Ascending aorta (tissue), 2 donors: ENCODE results near the gene PLEKHH1. TPM values are rescaled to one million over a fixed set of nuclear protein-coding genes. Genes with fewer than 3 reads are reported as not detected.

Experiments used
- DNase-seq, 2 donors: peaks; one replicate each; pipeline ENCODE4 v3.0.0-alpha.2; 2019; ENCODE audit warnings: low spot score in 2 of 2
- H3K27ac ChIP-seq, 2 donors: fragments of 200-600 bp; sonication (generic); one replicate each; pipeline ENCODE4 v1.5.1; 2016 to 2017; ENCODE audit warnings: mild to moderate bottlenecking in 1 of 2
- H3K27me3 ChIP-seq: fragments of 200-600 bp; sonication (generic); one replicate; pipeline ENCODE4 v1.5.1; 2017
- H3K36me3 ChIP-seq, 2 donors: fragments of 200-600 bp; sonication (generic); one replicate each; pipeline ENCODE4 v1.5.1; 2016
- H3K4me1 ChIP-seq, 2 donors: fragments of 200-600 bp; sonication (generic); one replicate each; pipeline ENCODE4 v1.5.1; 2016 to 2017; ENCODE audit warnings: mild to moderate bottlenecking in 1 of 2
- H3K4me3 ChIP-seq, 2 donors: fragments of 200-600 bp; sonication (generic); one replicate each; pipeline ENCODE4 v1.5.1; 2016 to 2017; ENCODE audit warnings: mild to moderate bottlenecking in 1 of 2
- H3K9me3 ChIP-seq, 2 donors: fragments of 200-600 bp; sonication (generic); one replicate each; pipeline ENCODE4 v1.5.1; 2016
- intact Hi-C: fragments of 100-400 bp; cut with DNase I; formaldehyde crosslinking; loops from one replicate; pipeline ENCODE4 v1.15.1; 2023
- total RNA-seq: library from RNA; depleted of rRNA; stranded (reverse); fragments of >200 nt; gene quantifications from one replicate; pipeline ENCODE4 v1.1.0, GENCODE V29; 2016
- TF ChIP-seq, protein P1 (sequence below), 3 experiments: fragments of 200-600 bp in 2 of 3; fragments of 450-650 bp in 1 of 3; sonication (generic) in 2 of 3; IDR thresholded peaks; one replicate each; pipeline ENCODE4 v1.5.1; 2016 to 2019; ENCODE audit warnings: antibody characterized with exemption in 3 of 3, mild to moderate bottlenecking in 1 of 3, moderate library complexity in 1 of 3

PLEKHH1 gene
- total RNA-seq, 1 donor from 2014 or later, result 15.0 TPM

DNA sequence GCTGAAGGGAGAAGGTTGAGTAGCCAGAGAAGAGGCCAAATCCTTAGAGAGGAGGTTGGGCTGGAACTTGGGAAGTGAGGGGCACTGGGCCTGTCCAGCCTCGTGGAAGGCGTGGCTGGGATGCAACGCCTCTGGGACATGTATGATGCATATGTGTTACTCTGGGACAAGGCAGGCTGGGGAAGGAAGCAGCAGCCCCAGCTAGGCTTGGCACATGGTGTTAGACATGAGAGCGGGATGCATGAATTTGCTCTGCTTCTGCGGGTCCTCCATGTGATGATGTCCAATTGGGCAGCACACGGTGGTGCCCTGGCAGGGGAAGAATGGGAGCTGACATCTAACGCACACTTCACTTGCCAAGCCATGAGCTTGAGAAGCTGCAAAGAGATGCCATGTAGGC, 21.3 kb downstream of the PLEKHH1 start:
- H3K27me3 ChIP-seq, result no peaks in the 10 kb centered on the region
- H3K27ac ChIP-seq, result no peak overlapping the region
- no peak for DNase-seq
- TF ChIP-seq, protein P1, sequence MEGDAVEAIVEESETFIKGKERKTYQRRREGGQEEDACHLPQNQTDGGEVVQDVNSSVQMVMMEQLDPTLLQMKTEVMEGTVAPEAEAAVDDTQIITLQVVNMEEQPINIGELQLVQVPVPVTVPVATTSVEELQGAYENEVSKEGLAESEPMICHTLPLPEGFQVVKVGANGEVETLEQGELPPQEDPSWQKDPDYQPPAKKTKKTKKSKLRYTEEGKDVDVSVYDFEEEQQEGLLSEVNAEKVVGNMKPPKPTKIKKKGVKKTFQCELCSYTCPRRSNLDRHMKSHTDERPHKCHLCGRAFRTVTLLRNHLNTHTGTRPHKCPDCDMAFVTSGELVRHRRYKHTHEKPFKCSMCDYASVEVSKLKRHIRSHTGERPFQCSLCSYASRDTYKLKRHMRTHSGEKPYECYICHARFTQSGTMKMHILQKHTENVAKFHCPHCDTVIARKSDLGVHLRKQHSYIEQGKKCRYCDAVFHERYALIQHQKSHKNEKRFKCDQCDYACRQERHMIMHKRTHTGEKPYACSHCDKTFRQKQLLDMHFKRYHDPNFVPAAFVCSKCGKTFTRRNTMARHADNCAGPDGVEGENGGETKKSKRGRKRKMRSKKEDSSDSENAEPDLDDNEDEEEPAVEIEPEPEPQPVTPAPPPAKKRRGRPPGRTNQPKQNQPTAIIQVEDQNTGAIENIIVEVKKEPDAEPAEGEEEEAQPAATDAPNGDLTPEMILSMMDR (IDR thresholded peaks at IDR 0.05), result no peak
- intact Hi-C loops, result no loop called here
- no peaks in the 10 kb centered on the region for H3K4me1 ChIP-seq
- no peaks in the 10 kb centered on the region for H3K9me3 ChIP-seq
- H3K36me3 ChIP-seq, result no peaks in the 10 kb centered on the region
- H3K4me3 ChIP-seq, result no peak overlapping the region

DNA sequence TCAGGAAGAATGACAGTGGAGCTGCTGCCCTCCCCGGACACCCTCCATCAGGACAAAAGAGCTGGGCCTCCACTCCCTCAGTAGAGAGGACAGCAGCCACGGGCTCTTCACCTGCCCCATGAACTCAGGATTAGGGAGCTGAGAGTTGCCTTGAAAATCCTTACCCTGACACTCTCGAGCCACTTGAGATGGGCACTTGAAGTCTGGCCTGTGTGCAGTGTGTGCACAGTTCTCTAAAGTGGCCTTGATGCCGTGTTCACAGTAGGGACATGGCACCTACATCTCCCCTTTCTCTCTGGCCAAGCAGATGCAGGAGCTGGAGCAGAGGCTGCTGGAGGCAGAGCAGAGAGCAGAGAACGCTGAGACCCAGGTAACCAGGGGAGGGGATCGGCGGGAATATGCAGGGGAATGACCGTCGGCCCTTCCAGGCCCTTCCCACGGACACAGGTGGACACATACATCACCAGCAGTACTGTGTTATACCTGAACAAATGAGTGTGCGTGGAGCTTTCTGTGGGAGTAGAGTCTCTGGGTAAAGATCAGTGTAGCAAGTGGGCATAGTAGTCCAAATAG, 22.5 kb downstream of the PLEKHH1 start:
- DNase-seq, result no peak
- Histone ChIP-seq H3K9me3 (no peaks in the 10 kb centered on the region), H3K4me1 (no peaks in the 10 kb centered on the region), H3K27ac (no peak overlapping the region), H3K27me3 (no peaks in the 10 kb centered on the region), H3K36me3 (no peaks in the 10 kb centered on the region), H3K4me3 (no peak overlapping the region)
- TF ChIP-seq, protein P1 (IDR thresholded peaks at IDR 0.05), result no peak
- intact Hi-C loops, result no loop called here

DNA sequence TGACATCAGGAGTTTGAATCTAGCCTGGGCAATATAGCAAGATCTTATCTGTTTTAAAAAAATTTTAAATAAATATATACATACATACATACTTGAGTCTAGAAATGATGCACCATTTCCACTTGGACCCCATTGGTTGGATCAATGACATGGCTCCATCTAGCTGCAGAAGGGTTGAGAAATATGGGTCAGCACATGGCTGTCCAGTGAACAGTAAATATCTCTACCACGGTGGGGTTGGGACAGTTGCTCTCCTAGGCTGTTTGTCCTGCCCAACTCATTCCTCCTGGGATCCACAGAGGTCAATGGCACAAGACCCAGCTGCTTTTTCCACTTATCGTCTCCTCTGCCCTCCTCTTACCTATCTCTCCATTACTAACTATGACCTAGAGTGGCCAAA, 23.6 kb downstream of the PLEKHH1 start:
- no peak for DNase-seq

DNA sequence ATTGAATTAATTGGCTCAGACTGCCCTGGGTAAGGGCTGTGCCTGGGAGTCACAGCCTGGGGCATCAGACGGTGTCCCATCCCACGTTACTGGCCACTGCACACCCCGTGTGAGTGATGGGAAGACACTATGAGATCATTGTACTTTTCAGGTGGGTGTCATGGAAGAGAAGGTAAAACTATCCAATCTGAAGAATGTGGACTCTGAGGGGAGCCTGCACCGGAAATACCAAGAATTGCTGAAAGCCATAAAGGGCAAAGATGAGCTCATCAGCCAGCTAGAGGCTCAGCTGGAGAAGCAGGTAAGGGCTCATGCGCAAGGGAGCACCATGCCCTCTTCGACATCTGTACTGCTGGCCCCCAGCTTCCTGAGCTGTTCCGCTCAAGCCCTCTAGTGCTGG, 24.0 kb downstream of the PLEKHH1 start:
- no peaks in the 10 kb centered on the region for H3K27me3 ChIP-seq
- TF ChIP-seq, protein P1 (IDR thresholded peaks at IDR 0.05), result no peak
- DNase-seq, result no peak
- H3K4me3 ChIP-seq, result no peak overlapping the region
- intact Hi-C loops, result no loop called here
- H3K4me1 ChIP-seq, result no peaks in the 10 kb centered on the region
- H3K36me3 ChIP-seq, result no peaks in the 10 kb centered on the region
- no peaks in the 10 kb centered on the region for H3K9me3 ChIP-seq
- H3K27ac ChIP-seq, result no peak overlapping the region

More for the DNA sequence above, 23.6 kb downstream of the PLEKHH1 start:
- TF ChIP-seq, protein P1 (IDR thresholded peaks at IDR 0.05), result no peak
- no peak overlapping the region for H3K27ac ChIP-seq
- H3K4me3 ChIP-seq, result no peak overlapping the region
- H3K27me3 ChIP-seq, result no peaks in the 10 kb centered on the region
- H3K9me3 ChIP-seq, result no peaks in the 10 kb centered on the region
- no peaks in the 10 kb centered on the region for H3K36me3 ChIP-seq
- intact Hi-C loops, result no loop called here
- no peaks in the 10 kb centered on the region for H3K4me1 ChIP-seq

DNA sequence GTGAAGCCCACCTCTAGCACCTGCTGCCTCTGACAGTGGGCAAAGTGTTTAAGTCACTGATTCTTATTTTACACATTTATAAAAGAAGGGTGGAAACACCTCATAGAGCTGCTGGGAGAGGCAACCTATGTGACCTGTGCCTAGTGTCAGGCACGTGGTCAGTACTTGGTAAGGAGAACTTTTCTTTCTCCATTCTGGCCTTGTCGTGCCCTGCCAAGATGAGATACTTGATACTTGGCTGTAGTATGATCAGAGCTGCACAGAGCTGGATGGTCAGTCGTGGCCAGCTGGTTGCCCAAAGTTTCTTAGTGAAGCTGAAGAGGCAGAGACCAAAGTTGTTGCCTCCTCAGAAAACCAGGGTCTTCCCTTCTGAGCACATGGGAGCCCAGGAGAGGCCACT, 24.6 kb downstream of the PLEKHH1 start:
- intact Hi-C loops, result no loop called here
- Histone ChIP-seq H3K27me3 (no peaks in the 10 kb centered on the region), H3K4me3 (no peak overlapping the region), H3K36me3 (no peaks in the 10 kb centered on the region), H3K4me1 (no peaks in the 10 kb centered on the region), H3K9me3 (no peaks in the 10 kb centered on the region), H3K27ac (no peak overlapping the region)
- DNase-seq, result no peak
- TF ChIP-seq, protein P1 (IDR thresholded peaks at IDR 0.05), result no peak

DNA sequence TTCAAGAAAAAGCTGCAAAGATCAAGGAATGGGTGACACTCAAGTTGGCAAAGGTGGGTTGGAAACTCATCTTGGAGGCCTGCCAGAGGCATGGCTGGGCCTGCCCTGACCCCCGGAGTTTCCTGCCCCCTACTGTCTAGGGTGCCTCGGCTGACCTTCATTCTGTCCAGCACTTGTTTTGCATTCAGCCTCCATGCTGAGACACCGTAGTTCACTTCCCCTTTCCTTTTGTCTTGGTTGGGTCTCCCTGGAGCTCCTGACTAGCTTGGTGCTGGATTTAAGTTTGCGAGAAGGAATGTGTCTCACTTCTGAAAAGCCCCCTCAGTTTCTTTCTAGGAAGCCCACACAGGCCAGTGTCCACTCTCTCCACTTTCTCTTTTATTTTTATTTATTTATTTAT, 26.5 kb downstream of the PLEKHH1 start:
- no peaks in the 10 kb centered on the region for H3K27me3 ChIP-seq
- H3K27ac ChIP-seq, result no peak overlapping the region
- no peak for DNase-seq
- H3K9me3 ChIP-seq, result no peaks in the 10 kb centered on the region
- H3K36me3 ChIP-seq, result no peaks in the 10 kb centered on the region
- intact Hi-C loops, result no loop called here
- no peak overlapping the region for H3K4me3 ChIP-seq
- no peaks in the 10 kb centered on the region for H3K4me1 ChIP-seq
- TF ChIP-seq, protein P1 (IDR thresholded peaks at IDR 0.05), result no peak
